MG63 (cell line): ENCODE measurements around the gene GRAMD1C. TPM values are rescaled to one million over a fixed set of nuclear protein-coding genes. Genes with fewer than 3 reads are reported as not detected.
A peak's percentile ranks its signal among the peaks of the same experiment; 100 is the strongest.

ENCODE experiments used
- DNase-seq: peaks from one replicate; pipeline ENCODE4 v3.0.0-alpha.2; 2020
- H3K27me3 ChIP-seq: fragments of 250-450 bp; sonication (Bioruptor Pico); 2 replicates; pipeline ENCODE4 v1.5.1; 2020; ENCODE audit warnings: mild to moderate bottlenecking, moderate library complexity
- H3K36me3 ChIP-seq: fragments of 250-450 bp; sonication (Bioruptor Pico); 2 replicates; pipeline ENCODE4 v1.5.1; 2020; ENCODE audit warnings: mild to moderate bottlenecking, moderate library complexity
- H3K4me3 ChIP-seq: fragments of 250-450 bp; sonication (Bioruptor Pico); 2 replicates; pipeline ENCODE4 v1.5.1; 2020; ENCODE audit warnings: mild to moderate bottlenecking, moderate library complexity
- H3K9me3 ChIP-seq: fragments of 250-450 bp; sonication (Bioruptor Pico); 2 replicates; pipeline ENCODE4 v1.5.1; 2020; ENCODE audit warnings: mild to moderate bottlenecking, moderate library complexity
- total RNA-seq: library from RNA; depleted of rRNA; stranded (reverse); fragments of >200 nt; shearing (Covaris generic); gene quantifications from 2 replicates; pipeline ENCODE4 v1.2.3, GENCODE V29; 2014; ENCODE audit warnings: low replicate concordance; rRNA removed

GRAMD1C gene
- 1.8 and 2.5 TPM in 2 replicates for total RNA-seq

DNA sequence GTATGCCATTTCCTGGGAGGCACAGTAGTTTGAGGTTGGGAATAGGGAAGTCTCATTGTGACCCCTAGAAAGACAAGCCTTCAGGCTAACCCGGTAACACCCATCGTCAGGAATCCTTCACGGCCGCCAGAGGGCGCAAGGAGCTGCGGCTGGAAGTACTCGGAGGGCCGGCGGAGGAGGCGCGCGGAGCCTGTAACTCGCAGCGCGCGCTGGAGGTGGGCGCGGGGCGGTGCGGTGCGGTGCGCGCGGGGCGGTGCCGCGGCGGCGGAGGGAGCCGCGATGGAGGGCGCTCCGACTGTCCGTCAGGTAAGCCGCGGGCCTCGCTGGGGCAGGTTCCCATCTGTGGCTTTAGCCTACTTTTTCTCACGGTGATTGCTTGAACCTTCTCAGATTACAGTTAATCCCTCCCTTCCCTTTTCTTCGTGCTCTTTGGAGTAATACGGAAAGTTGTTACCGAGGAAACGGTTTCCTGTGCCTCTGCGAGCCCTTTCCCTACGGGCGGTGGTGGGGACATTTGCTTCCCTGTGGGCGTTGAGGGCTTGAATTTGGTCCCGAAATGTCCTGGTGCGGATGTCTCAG lies at the start of gene GRAMD1C:
Gene GRAMD1C (plus strand): TSS at position 158 of the 579 bp plus-strand sequence. CDS start 122 bp downstream, at position 280.
- H3K27me3 ChIP-seq, result no peaks in the 10 kb centered on the region
- peak; percentile 89 for DNase-seq
- no peaks in the 10 kb centered on the region for H3K9me3 ChIP-seq
- H3K4me3 ChIP-seq, result peak within 1 kb of the TSS; percentile 54
- H3K36me3 ChIP-seq, result no peaks in the 10 kb centered on the region

DNA sequence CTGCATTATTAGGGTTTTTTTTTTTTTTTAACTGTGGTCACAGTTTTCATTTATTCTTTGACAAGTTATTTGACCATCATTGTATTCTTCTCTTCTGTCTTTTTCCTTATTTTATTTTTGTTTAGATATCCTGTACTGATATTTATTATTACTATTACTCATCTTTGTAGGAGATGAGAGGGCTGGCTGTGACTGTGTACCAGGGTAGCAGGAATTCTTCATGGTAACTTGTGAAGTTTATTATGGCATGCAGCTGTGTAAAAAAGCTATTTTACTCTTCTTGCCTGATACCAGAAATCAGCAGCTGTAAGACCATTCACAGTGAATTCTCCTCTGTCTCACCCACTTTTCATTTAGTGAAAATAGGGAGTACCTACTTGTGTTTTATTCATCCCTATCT lies 47.2 kb upstream of the GRAMD1C start:
- Histone ChIP-seq H3K4me3 (no peak overlapping the region), H3K27me3 (no peaks in the 10 kb centered on the region), H3K9me3 (no peaks in the 10 kb centered on the region), H3K36me3 (peaks cover 31% of the 10 kb centered on the region)
- peak; percentile 19 for DNase-seq

DNA sequence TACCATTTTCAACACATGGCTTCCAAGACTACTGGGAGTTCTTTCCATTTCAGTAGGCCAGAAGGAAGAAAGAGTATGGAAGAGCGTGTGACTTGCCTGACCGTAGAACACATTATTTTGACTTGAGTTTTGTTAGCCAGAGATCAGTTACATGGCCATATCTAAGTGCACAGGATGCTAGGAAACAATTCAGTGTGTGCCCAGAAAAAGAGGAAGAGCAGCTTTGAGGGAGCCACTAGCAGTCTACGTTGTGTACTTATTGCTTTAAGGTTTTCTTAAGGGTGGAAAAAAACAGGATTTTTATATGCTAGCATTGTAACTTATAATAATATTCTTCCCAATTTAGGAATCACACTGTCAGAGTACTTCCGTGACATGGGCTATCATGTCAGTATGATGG lies 44.1 kb upstream of the GRAMD1C start:
- H3K9me3 ChIP-seq, result no peaks in the 10 kb centered on the region
- DNase-seq, result no peak
- no peak overlapping the region for H3K4me3 ChIP-seq
- H3K36me3 ChIP-seq, result peaks cover 18% of the 10 kb centered on the region
- H3K27me3 ChIP-seq, result no peaks in the 10 kb centered on the region

DNA sequence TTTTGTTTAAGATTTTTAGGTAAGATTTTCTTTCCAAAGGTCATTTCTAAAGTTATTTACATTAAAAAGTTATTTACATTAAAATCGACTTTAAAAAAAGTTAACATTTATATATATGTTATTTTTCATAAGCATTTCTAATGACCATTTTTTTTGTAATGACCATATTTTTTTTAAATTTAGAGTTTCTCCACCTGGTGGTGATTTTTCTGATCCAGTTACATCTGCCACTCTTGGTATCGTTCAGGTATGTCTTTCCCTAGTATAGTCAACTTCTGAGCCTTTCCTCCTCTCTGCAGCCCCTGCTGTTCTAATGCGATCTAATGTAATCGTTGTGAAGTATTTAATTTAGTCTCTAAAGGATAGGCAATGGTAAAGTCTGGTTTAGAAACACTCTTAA lies 42.9 kb upstream of the GRAMD1C start:
- Histone ChIP-seq H3K36me3 (peaks cover 19% of the 10 kb centered on the region), H3K9me3 (no peaks in the 10 kb centered on the region), H3K4me3 (no peak overlapping the region), H3K27me3 (no peaks in the 10 kb centered on the region)
- no peak for DNase-seq

DNA sequence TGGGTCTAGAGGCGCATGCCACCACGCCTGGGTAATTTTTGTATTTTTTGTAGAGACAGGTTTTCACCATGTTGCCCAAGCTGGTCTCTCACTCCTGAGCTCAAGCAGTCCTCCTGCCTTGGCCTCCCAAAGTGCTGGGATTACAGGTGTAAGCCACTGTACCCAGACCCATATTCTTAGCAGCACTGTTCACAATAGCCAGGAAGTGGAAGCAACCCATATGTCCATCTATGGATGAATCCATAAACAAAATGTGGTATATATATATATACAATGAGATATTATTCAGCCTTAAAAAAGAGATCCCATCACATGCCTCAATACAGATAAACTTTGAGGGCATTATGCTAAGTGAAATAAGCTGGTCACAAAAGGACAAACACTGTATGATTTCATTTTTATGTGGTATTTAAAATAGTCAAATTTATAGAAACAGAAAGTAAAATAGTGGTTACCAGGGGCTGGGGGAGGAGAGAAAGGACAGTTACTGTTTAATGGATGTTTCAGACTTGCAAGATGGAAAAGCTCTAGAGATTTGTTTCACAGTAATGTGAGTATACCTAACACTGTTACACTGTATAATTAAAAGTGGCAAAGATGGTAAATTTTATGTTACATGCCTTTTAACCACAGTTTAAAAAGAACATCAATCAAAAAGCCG lies 35.7 kb upstream of the GRAMD1C start:
- Histone ChIP-seq H3K4me3 (no peak overlapping the region), H3K27me3 (no peaks in the 10 kb centered on the region), H3K9me3 (no peaks in the 10 kb centered on the region), H3K36me3 (peaks cover 36% of the 10 kb centered on the region)
- no peak for DNase-seq

DNA sequence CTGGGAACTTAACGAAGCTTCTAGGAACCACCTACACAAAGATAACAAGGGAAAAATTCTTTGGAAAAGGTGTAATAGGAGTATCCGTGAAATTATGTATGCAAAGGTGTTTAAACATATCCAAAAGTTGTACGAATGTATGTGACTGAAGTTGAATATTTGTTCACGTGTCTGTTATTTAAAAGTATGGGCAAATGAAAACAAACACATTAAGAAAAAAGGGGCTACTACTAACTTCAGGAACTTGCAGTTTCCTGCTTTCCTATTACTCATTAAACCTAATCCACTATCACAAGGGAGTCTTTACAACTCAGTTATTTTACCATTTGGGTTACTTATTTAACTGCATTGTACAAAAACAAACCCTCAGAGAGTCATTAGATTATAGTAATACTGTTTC lies 33.9 kb upstream of the GRAMD1C start:
- DNase-seq, result no peak
- Histone ChIP-seq H3K4me3 (no peak overlapping the region), H3K9me3 (no peaks in the 10 kb centered on the region), H3K36me3 (peaks cover 33% of the 10 kb centered on the region), H3K27me3 (no peaks in the 10 kb centered on the region)

DNA sequence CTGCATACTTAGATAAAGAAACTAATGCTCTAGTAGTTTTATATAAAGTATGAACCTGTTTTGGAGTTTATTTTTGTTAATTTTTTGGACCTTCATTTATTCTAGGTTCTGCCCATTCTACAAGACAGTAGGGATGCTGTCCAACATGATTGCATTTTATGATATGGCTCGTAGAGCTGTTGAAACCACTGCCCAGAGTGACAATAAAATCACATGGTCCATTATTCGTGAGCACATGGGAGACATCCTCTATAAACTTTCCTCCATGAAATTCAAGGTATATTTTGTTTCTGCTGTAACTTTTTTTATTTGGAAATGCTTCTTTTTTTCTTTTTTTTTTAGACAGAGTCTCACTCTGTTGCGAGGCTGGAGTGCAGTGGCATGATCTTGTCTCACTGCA lies 33.3 kb upstream of the GRAMD1C start:
- Histone ChIP-seq H3K36me3 (peaks cover 35% of the 10 kb centered on the region), H3K27me3 (no peaks in the 10 kb centered on the region), H3K9me3 (no peaks in the 10 kb centered on the region), H3K4me3 (no peak overlapping the region)
- DNase-seq, result no peak

DNA sequence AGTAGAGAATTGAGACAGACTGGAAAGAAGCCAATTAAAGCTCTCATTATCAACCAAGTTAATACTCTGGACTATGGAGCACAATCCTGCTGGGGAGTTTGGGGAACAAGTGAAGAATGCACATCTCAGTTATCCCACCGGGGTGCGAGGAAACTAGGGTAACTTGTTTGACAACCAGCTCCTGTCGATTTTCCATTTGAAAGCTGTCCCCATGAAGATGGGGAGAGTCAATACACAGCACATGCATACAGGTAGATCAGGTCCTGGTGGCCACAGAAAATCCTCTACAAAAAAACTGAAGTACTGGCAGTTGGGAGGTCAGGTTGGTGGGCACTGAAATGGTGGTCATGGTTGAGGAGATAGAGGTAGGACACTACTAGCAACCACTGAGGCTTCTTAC lies 25.7 kb upstream of the GRAMD1C start:
- H3K36me3 ChIP-seq, result peaks cover 12% of the 10 kb centered on the region
- H3K4me3 ChIP-seq, result no peak overlapping the region
- DNase-seq, result no peak
- no peaks in the 10 kb centered on the region for H3K27me3 ChIP-seq
- no peaks in the 10 kb centered on the region for H3K9me3 ChIP-seq

DNA sequence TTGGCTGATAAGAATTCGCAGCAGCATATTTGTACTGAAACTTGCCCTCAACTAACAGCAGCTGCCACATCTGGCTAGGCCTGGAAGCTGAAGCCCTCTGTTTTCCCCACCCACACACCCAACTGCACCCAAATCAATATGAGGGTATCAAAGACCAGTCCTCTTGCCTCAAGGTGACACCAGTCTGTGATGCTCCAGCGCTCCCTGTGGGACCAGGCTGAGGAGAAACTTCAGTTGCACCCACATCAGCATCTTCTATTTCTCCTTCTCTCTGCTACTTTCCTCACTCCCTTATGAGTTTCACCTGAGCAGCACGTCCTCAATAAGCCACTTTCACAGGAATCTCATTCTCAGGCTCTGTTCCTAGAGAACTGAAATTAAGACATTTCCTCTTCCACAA lies 18.7 kb upstream of the GRAMD1C start:
- H3K9me3 ChIP-seq, result no peaks in the 10 kb centered on the region
- no peak overlapping the region for H3K4me3 ChIP-seq
- H3K36me3 ChIP-seq, result no peaks in the 10 kb centered on the region
- no peaks in the 10 kb centered on the region for H3K27me3 ChIP-seq
- DNase-seq, result no peak

DNA sequence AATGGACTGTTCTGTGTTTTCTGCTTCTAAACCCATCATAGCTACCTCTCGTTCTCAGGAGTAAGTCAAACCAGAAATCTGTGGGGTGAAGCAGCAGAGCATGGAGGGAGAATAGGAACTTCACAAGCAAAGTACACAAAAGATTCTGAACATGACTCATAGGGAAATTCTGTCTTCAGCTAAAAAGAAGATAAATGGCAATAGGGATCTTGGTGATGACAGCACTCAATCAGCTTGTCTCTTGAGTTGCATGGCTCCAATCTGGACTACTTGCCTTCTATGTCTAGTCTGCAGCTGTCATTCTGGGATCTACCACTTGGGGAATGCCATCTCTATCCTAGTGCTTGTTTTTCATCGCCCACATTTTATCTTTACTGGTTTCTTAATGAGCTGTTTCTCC lies 13.5 kb upstream of the GRAMD1C start:
- H3K27me3 ChIP-seq, result no peaks in the 10 kb centered on the region
- H3K4me3 ChIP-seq, result no peak overlapping the region
- no peaks in the 10 kb centered on the region for H3K9me3 ChIP-seq
- no peak for DNase-seq
- no peaks in the 10 kb centered on the region for H3K36me3 ChIP-seq

DNA sequence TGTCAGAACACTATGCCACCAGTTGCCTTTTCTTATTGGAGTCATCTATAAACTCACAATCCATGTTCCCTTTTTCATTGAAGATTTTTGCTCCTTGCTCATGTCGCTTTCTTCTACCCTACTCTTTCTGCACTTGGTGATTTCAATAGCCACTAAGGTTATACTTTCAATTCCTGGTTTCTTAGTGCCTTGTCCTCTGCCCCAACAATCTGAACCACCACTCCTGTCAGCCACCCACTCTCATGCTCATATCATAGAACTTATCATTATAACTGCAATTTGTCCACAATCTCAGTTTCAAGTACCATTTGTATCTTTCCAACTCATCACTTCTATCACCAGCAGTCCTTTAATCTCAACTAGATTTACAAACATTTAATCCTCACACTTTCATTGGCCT lies 10.0 kb upstream of the GRAMD1C start:
- Histone ChIP-seq H3K4me3 (no peak overlapping the region), H3K27me3 (no peaks in the 10 kb centered on the region), H3K36me3 (no peaks in the 10 kb centered on the region), H3K9me3 (peaks cover 7% of the 10 kb centered on the region)
- no peak for DNase-seq

DNA sequence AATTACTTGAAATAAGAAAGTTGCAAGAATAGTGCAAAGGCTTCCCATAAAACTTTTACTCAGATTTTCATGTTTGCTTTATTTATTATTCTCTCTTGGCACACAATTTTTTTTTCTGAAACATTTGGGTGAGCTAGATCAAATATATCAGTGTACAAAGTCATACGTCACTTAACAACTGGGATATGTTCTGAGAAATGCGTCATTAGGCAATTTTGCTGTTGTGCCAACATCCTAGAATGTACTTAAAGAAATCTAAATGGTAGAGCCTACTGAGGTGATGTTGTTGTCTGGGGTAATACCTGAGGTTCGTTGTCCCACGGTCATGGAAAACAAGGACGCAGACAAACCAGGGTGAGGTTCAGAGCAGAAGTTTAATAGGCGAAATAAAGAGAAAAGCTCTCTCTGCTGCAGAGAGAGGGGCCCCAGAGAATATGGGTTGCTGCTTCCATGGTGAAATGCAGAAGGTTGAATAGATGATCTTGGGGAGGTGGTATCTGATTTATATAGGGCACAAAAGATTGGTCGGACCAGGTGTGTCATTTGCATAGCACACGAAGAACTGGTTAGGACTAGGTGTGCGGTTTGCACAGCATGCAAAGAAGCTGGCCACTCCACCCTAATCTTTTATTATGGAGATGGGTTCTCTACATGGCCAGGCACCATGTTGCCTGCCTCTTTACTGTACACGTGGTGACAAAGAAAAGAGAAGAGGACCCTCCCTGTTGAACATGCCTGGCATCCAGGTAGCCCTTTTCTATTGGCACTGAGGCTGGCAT lies 8.8 kb upstream of the GRAMD1C start:
- no peak overlapping the region for H3K4me3 ChIP-seq
- H3K9me3 ChIP-seq, result peaks cover 7% of the 10 kb centered on the region
- H3K27me3 ChIP-seq, result no peaks in the 10 kb centered on the region
- no peak for DNase-seq
- H3K36me3 ChIP-seq, result no peaks in the 10 kb centered on the region

DNA sequence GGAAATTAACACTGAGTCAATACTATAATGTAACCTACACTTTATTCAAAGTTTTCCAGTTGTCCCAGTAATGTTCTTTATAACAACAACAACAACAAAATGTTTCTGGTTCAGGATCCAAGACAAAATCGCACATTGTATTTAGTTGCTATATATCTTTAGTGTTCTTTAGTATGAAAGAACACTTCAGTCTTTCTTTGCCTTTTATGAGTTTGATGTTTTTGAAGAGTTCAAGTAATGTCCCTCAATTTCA lies 7.6 kb upstream of the GRAMD1C start:
- no peaks in the 10 kb centered on the region for H3K36me3 ChIP-seq
- peaks cover 7% of the 10 kb centered on the region for H3K9me3 ChIP-seq
- H3K27me3 ChIP-seq, result no peaks in the 10 kb centered on the region
- no peak overlapping the region for H3K4me3 ChIP-seq
- no peak for DNase-seq

DNA sequence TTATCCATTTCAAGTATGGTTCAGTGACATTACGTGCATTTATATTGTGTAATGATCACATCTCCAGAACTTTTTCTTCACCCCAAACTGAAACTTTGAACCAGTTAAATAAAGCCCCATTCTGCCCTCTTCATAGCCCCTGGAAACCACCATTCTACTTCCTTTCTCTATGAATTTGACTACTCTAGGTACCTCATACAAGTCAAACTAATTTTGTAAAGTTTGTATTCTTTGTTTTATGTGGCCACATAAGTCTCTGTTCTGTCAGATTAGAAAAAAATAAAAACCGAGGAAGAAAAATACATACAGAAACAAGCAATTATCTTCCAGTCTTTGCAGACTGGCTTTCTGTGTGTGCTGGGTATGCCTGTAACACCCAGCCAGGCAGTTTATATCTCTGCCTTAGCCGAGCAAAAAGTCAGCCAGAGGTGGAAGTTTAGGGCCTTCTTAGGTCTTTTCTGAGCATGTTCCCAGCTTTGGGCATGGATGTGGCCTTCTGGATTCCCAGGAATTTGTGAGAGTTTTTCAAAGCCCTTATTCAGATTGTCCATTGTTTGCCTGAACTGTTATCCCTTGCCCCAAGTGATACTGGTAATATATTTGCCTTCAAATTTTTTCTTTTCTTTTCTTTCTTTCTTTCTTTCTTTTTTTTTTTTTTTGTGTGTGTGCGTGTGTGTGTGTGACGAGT lies 6.0 kb upstream of the GRAMD1C start:
- no peak for DNase-seq
- H3K4me3 ChIP-seq, result no peak overlapping the region
- no peaks in the 10 kb centered on the region for H3K36me3 ChIP-seq
- no peaks in the 10 kb centered on the region for H3K27me3 ChIP-seq
- peaks cover 7% of the 10 kb centered on the region for H3K9me3 ChIP-seq

DNA sequence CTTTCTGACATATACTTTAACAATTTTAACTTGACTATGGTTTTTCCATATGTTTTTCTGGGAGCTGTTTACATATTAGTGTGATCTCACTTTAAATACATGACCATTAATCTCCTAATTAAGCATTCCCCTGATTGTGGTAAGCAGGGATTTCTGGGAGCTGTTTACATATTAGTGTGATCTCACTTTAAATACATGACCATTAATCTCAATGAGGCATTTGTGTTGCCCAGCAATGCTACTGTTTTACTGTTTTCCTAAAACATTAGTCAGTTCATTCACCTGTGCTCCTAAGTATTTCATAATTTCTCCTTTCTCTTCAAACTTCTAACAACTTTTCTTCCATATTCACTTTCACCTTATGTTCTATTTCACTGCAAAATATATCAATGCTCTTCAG lies 3.6 kb upstream of the GRAMD1C start:
- no peak overlapping the region for H3K4me3 ChIP-seq
- no peaks in the 10 kb centered on the region for H3K27me3 ChIP-seq
- no peak for DNase-seq
- H3K36me3 ChIP-seq, result no peaks in the 10 kb centered on the region
- peaks cover 7% of the 10 kb centered on the region for H3K9me3 ChIP-seq

DNA sequence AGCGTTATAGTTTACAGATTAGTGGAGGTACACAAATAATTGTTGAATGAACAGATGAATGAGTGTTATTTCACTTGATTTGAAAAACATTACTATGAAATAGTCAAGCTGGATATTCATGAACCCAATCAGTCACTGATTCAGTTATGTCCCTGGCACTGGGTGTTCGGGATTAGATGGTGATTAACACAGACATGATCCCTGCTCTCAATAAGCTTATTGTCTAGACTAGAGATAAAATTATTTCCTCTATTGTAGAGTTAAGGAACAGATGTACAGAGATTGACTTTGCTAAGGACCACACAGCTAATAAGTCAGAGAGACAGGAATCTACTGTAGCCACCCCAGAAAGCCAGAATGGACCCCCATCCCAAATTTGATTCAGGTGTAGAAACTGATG lies 963 bp downstream of the GRAMD1C start:
- Histone ChIP-seq H3K27me3 (no peaks in the 10 kb centered on the region), H3K36me3 (no peaks in the 10 kb centered on the region), H3K9me3 (no peaks in the 10 kb centered on the region), H3K4me3 (peak overlapping the region; percentile 54; the same call in 1 of the 2 replicates)
- no peak for DNase-seq

DNA sequence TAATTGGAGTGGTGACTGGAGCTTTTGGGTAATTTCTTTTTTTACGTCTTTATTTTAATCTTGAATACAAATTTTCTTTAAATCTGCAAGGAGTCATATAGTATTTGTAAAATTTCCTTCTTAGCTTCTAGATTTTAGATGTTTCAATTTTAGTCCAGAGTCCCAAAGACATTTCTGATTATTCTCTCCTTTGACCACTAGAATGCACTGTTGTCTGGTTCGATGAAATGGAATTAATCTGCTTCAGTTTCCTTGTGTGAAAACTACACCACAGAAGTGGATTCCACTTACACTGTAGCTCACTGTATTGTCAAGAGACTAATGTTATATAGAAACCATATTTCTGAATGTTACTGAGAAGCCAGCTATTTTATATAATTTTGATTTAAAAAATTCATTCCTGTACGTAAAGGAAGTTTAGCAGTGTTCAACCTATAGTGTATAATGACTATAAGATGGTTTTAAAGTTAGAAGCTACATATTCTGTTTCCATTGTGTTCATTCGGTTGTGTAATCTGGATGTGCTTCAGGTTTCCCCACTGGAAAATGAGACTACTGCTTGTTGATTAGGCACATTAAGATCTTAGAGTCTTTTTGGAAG lies 6.1 kb downstream of the GRAMD1C start:
- Histone ChIP-seq H3K4me3 (no peak overlapping the region), H3K27me3 (no peaks in the 10 kb centered on the region), H3K36me3 (no peaks in the 10 kb centered on the region), H3K9me3 (no peaks in the 10 kb centered on the region)
- DNase-seq, result no peak
